HG02885 (cell line): ENCODE results near the gene DAGLA.
A peak's percentile ranks its signal among the peaks of the same experiment; 100 is the strongest.

Source experiments
- ATAC-seq: cut with Tn5 transposase; IDR thresholded peaks from one replicate; pipeline ENCODE4 v1.9.1; 2021; ENCODE audit warnings: mild to moderate bottlenecking; ENCODE audit not compliant: unreplicated experiment, poor library complexity

The DAGLA gene

GRCh38 chr11:61774411-61774810 is 94.2 kb downstream of the DAGLA start:
- ATAC-seq: no peak

- ATAC-seq: no peak
Observed at GRCh38 chr11:61775106-61775505, 94.9 kb downstream of the DAGLA start.

DNA sequence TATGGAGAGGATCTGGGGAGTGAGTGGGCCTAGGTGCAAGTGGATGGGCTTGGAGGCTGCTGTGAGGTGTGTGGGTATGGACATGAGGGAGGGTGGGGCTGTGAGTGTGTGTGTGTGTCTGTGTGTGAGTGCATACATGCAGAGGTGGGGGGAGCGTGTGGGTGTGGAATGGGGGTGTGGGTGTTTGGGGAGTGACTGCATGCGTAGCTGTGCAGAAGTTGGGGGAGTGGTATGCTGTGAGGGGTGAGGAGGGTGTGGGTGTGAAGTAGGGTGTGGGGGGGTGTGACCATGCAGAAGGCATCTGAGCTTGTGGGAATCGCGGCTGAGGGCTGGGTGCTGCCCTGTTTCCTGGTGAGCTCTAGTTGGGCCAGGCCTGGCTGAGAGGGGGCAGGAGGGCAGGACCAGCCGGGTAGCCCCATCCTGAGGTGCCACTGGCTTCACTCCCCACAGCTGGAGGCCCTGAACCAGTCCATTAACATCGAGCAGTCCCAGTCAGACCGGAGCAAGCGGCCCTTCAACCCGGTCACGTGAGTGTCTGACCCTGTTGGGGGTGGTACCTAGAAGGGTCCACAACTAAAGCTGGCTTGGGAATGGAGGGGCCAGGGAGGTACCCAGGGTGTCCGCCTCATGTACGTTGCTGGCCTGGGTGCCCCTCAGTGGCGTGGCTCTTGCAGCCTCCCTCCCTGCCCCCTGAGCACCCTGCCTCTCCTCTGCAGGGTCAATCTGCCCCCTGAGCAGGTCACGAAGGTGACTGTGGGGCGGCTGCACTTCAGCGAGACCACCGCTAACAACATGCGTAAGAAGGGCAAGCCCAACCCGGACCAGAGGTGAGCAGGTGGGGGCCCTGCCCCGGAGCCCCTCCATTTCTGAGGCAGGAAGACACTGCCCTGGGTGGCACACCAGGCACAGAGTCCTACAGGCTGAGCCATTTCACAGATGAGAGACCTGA is 95.7 kb downstream of the DAGLA start:
- ATAC-seq: no peak

DNA sequence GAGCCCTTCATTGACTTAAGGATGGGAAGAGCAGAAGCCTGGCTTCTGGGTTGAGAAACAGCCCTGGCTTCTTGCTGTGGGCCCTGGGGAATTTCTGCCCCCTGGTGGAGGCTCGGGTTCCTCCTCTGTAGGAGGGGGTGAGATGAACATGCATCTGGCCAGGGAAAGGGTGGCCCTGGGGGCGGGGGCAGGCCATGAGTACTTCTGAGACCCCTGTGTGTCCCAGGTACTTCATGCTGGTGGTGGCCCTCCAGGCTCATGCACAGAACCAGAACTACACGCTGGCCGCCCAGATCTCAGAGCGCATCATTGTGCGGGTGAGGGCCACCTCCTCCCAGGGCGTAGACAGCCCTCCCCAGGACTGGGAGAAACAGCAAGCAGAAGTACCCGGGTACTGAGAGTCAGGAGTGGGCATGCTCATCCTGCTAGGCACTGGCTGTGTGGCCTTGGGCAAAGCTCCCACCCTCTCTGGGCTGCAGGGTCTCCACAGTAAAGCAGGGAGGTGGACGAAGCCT is 96.4 kb downstream of the DAGLA start:
- ATAC-seq: peak; percentile 54

- ATAC-seq: no peak
Observed at GRCh38 chr11:61777234-61778090, 97.3 kb downstream of the DAGLA start.

DNA sequence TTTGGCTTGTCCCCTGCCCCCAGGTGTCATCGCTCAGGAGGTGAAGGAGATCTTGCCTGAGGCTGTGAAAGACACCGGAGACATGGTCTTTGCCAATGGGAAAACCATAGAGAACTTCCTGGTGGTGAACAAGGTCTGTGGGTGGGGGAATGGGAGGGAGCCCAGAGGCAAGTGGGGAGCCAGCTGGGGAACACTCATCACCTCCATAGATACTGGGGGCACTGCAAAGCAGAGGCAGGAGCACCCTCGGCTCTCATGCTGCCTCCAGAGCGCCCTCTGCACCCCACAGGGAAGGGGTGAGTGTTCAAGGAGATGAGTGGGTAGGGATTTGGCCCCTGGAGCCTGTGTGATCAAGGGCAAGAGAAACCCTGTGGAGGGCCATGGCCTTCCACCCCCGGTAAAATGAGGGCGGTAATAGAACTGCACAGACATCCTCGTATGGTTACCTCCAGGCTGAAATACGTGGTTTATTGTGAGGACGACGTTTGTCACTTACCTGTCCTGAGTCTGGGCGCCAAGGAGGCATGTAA is 98.2 kb downstream of the DAGLA start:
- ATAC-seq: no peak

GRCh38 chr11:61778920-61779650 is 98.9 kb downstream of the DAGLA start:
- no peak for ATAC-seq

- no peak for ATAC-seq
Observed at GRCh38 chr11:61779666-61780525, 99.7 kb downstream of the DAGLA start.

GRCh38 chr11:61780581-61781162 is 100.5 kb downstream of the DAGLA start:
- no peak for ATAC-seq

- no peak for ATAC-seq
Observed at GRCh38 chr11:61781585-61781984, 101.4 kb downstream of the DAGLA start.

- no peak for ATAC-seq
Observed at GRCh38 chr11:61782299-61782698, 102.1 kb downstream of the DAGLA start.

- ATAC-seq: no peak
Observed at GRCh38 chr11:61782841-61783240, 102.7 kb downstream of the DAGLA start.

- no peak for ATAC-seq
Observed at GRCh38 chr11:61783717-61784505, 103.7 kb downstream of the DAGLA start.

DNA sequence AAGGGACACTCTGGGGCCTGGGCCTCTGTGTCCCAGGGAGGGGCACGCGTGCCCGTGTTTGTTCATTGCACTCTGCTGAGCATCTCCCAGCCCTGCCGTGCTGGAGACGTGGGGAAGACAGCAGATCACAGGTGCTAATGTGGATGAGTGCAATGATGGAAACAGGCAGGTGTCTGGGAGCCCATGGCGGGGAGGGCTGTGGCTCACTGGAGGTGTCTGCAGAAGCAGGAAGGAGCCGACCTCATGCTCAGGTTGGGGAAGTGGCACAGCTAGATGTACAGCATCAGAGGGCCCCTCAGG is 104.3 kb downstream of the DAGLA start:
- no peak for ATAC-seq

- no peak for ATAC-seq
Observed at GRCh38 chr11:61785837-61786402, 105.7 kb downstream of the DAGLA start.

- no peak for ATAC-seq
Observed at GRCh38 chr11:61787928-61788491, 107.8 kb downstream of the DAGLA start.

DNA sequence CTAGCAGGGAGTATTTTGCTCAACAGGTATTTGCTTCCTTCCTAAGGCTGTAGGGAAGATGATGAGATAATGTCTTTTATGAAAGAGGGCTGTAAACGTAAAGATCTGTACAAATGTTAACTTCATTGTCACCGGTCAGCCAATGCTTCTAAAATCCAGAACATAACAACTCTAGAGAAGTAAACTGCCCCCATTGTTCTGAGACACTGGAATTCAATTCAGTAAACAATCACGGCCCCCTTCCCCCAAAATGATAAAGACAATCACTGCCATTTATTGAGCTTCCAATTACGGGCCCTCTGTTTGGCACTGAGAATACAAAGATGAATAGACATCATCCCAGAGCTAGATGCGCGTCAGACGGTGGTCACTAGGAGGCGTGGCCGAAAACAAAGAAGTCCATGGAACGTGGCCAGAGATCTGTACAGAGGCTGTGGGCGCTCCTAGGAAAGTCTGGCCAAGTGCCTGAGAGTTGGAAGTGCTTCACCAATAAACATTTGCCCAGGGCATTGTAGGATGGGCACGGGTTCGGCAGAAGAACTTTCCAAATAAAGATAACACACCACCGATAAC is 111.6 kb downstream of the DAGLA start:
- ATAC-seq: peak; percentile 34
